Hindlimb muscle (tissue), 1 donor: ENCODE data around the gene HDHD3. TPM values are rescaled to one million over a fixed set of nuclear protein-coding genes. Genes with fewer than 3 reads are reported as not detected.
A peak's percentile ranks its signal among the peaks of the same experiment; 100 is the strongest.
"Not testable (repeated sequence)": the region's sequence is repeated elsewhere in the genome, so short reads cannot be mapped to it uniquely, and the experiment has no call there.

Source experiments
- DNase-seq: peaks from one replicate; pipeline ENCODE4 v3.0.0-alpha.2; 2013
- polyA plus RNA-seq: library from polyadenylated mRNA; unstranded; fragments of 120-200 nt; gene quantifications from one replicate; pipeline ENCODE4 v1.2.1, GENCODE V29; 2013; ENCODE audit not compliant: insufficient read length

The HDHD3 gene, protein sequence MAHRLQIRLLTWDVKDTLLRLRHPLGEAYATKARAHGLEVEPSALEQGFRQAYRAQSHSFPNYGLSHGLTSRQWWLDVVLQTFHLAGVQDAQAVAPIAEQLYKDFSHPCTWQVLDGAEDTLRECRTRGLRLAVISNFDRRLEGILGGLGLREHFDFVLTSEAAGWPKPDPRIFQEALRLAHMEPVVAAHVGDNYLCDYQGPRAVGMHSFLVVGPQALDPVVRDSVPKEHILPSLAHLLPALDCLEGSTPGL
- polyA plus RNA-seq, result 4.9 TPM

DNA sequence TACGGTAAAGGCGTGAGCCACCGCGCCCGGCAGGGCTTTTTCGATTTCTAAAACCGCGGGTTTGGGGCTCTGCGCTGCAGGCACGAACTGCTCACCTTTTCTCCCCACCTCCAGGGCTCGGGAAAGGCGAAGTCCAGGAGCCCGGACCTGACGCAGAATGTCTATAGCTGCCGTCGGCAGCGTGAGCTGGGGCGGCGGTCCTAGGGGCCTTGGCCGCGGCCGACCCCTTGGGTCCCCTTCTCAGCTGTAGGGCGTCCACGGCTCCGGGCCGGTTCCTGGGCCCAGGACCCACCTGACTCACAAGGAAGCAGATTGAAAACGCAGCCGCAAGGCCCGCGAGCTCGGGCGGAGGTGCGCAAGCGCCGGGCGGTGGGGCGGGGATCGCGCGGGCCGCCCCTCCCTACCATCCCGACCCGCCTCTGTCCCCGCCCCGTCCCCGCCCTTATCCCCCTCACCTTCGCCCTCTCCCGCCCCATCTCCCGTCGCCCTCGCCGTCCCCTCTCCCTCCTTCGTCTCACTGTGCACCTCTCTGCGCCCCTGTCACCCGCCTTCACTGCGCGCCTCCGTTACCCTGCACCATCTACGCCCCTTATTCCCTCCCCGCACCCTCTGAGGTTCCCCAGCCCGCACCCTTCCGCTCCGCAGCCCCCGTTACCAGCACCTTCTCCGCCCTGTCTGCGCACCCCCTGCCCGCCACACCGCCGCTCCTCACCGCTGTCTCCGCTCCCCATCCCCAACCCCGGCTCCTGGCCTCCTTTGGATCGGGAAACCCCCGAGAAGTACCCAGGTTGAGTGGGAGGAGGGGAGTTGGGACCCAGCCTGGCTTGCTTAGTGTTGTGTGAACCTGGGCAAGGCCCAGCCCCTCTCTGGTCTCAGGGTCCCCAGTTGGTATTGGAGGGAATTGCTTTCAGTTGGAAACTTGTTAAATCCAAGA lies at the start of gene HDHD3:
HDHD3 (minus strand) TSS at position 353 of the 934 bp plus-strand sequence. CDS start 2,632 bp downstream, outside the sequence.
- DNase-seq, result peak; percentile 76

- no peak for DNase-seq
Observed at GRCh38 chr9:113425072-113425471, 48.3 kb upstream of the HDHD3 start.

GRCh38 chr9:113421726-113422125 lies 44.9 kb upstream of the HDHD3 start:
- DNase-seq, result no peak

GRCh38 chr9:113417370-113417769 lies 40.6 kb upstream of the HDHD3 start:
- no peak for DNase-seq

GRCh38 chr9:113416149-113416721 lies 39.4 kb upstream of the HDHD3 start:
- no peak for DNase-seq

GRCh38 chr9:113410207-113410864 lies 33.5 kb upstream of the HDHD3 start, which contains the start of the genes C9orf43 and POLE3:
C9orf43 (plus strand) TSS chr9:113410747; CDS start chr9:113413494, 2,747 bp downstream.
POLE3 (minus strand) TSS chr9:113410675; CDS start chr9:113410293, 382 bp downstream.
- peak; percentile 97 for DNase-seq

DNA sequence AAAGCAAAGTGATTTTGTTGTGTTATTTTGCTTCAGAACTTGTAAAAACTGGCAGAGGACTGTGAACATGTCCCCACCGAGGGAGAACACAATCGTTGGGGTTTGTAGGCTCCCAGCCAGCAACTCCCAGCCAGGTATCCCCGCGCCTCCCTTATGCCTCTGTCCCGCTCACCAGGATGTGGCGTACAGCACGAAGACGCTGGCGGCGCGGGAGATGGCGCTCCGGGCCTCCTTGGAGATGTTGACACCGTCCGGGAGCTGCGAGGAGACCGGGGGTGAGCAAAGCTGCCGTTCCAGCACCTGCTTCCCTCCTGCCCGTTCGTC lies 33.1 kb upstream of the HDHD3 start:
- DNase-seq, result no peak

DNA sequence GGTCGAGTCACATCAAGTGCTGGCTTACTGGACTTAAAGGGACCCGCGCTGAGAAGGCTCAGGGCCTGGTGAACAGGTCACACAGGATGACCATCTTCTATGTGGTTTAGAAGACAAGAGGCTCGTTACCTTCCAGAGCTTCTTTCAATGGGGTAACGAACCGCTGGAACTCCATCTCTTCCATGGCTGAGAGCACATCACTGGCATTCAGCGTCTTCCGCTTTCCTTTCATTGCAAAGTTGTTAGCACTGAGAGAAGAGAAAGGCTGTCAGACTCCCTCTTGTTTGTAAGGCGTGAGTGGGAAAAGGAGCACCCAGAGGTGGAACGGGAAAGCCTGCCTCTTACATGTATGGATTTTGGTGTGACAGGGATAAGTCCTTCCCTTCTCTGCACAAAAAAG lies 32.7 kb upstream of the HDHD3 start:
- DNase-seq, result no peak

GRCh38 chr9:113406873-113407511 lies 30.2 kb upstream of the HDHD3 start:
- peak; percentile 72 for DNase-seq

DNA sequence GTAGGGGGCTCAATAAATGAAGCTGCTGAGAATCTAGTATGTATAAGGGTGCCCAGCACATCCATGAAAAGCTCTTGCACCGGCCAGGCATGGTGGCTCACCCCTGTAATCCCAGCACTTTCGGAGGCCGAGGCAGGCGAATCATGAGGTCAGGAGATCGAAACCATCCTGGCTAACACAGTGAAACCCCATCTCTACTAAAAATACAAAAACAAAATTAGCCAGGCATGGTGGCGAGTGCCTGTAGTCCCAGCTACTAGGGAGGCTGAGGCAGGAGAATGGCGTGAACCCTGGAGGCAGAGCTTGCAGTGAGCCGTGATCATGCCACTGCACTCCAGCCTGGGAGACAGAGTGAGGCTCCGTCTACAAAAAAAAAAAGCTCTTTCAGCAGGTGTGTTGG lies 29.6 kb upstream of the HDHD3 start:
- not testable (repeated sequence) for DNase-seq

GRCh38 chr9:113403646-113404045 lies 26.9 kb upstream of the HDHD3 start:
- no peak for DNase-seq

- DNase-seq, result peak; percentile 100
Observed at GRCh38 chr9:113401027-113401792, 24.4 kb upstream of the HDHD3 start, which contains the start of gene ALAD. ALAD (minus strand) TSS chr9:113401284; CDS start chr9:113393559, 7,725 bp downstream.

GRCh38 chr9:113399646-113400200 lies 22.9 kb upstream of the HDHD3 start:
- no peak for DNase-seq

DNA sequence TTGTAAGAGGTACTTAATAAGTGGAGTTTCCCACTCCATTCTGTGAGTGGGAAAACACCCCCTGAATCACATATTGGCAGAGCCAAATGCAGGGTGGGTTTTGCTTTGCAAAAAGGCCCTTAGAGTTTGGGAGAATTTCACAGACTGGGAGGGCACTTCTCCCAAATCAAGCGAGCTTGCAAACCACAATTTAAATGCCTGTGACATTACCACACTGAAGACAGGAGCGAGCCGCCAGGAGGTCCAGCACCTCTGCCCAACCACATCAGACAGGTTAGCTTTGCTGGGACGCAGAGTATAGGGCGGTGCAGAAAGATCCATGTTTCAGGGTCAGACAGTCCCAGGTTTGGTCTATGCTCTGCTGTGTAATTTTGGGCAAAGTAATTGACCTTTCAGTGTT lies 22.0 kb upstream of the HDHD3 start:
- DNase-seq, result no peak

DNA sequence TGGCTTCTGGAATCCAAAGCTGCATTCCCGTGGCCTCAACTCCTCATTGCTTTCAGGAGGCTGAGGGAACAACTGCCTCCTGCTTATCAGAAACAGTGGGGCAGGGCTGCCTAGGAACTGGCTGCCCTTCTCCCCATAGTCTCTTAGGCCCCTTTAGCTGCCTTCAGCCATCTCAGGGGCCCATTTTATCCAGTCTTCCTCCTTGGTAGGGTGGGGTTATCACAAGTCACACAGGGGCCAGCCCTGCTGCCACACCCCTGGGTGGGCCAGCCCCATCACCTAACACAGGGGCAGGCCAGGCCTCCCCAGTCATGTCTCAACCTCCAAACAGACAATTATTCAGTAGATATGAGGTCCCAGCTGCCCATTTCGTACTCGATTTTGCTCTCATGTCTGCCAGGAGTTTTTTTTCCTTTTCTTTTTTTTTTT lies 20.4 kb upstream of the HDHD3 start:
- no peak for DNase-seq

- DNase-seq, result no peak
Observed at GRCh38 chr9:113395000-113395861, 18.4 kb upstream of the HDHD3 start.

GRCh38 chr9:113393281-113393680 lies 16.5 kb upstream of the HDHD3 start:
- no peak for DNase-seq

GRCh38 chr9:113391917-113392316 lies 15.1 kb upstream of the HDHD3 start:
- no peak for DNase-seq

- no peak for DNase-seq
Observed at GRCh38 chr9:113390192-113390960, 13.6 kb upstream of the HDHD3 start.
